ENCODE data around the gene BANK1.

DNA sequence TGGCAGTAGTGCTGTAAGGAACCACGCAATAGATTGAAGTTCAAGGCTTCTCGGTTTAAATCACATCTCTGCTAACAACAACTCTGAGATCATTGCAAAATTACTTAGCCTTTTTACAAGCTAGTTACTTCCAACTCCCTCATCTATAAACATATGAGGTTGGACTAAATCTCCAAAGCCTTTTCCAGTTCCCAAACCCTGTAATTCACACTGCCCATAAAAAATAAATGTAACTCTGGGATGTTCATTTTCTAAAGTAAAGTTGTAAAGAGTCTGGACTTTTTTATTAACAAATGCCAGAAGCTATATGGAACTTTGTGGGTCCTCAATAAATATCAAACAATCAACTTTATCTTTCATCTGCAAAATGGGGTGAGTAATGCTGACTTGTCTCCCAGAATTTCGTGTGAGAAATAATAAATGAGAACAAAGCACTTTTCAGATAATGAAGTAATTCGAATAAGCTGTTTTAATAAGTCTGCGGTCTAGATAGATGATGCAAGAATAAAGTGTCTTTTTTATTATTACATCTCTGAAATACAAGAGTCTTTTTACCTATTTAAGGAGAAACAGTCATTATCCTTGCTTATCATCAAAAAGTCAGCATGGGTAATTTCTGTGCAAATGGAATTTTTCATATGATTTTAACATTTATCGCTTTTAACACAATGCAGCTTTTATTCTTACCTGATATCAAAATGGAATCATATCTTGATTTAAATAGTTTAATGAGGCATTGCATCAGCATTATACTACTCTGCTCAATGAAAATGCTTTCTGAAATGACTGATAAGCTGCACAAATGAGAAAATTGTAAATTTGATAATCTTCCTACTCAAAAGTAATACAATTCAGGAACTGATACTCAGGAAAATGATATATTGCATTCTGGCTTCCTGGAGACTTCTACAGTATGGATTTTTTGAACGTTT, 252.6 kb downstream of the BANK1 start:
- no peak for TF ChIP-seq ZNF274 (IDR thresholded peaks at IDR 0.05; ENCODE audit: low read depth, low read length)
- TF ChIP-seq YY1 (IDR thresholded peaks at IDR 0.05; ENCODE audit: insufficient read depth, insufficient read length) = no peak

Measured in NT2/D1 (cell line).